ENCODE data around the gene MEGF10.
A peak's percentile ranks its signal among the peaks of the same experiment; 100 is the strongest.

MEGF10 gene

DNA sequence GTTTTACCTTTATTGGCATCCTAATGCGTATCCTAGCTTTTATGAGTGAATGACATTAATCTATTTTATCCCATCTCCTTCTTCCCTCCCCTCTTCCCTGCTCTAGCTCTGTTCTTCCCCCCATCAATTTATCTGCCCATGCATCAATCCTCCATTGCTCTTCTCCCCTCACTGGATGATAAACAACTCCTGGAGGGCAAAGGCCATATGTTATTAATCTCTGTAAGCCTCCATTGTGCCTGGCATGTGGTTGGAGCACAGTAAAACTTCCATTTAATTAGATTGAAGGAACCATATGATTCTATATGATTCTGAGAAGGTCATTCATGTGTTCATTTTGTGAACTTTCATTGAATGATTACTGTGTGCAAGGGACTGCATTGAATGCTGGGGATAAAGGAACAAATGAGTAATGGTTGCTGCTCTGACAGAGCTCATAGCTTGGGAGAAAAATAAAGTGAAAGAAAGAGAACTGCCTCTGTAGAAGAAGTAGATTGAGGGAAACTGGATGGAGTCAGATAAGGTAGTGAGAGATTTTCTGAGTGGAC lies 85.0 kb downstream of the MEGF10 start:
- no peak for DNase-seq

DNA sequence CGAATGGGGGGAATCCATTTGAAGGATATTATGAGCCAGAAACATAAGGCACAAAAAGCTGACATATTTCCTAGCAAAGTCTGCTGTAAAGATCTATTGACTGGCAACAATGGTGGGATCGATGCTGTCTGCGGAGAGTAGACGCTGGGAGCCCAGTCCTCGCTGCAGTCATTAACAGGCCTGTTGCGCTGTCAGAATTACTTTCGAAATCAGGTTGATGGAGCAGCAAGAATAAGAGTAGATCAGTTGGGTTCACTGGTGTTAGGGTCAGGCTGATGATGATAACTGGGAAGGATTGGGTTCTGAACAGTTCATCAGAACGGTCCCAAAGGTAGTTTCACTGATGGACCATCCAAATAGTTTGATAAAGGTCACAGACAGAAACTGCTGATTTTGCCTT lies 87.1 kb downstream of the MEGF10 start:
- DNase-seq: no peak

DNA sequence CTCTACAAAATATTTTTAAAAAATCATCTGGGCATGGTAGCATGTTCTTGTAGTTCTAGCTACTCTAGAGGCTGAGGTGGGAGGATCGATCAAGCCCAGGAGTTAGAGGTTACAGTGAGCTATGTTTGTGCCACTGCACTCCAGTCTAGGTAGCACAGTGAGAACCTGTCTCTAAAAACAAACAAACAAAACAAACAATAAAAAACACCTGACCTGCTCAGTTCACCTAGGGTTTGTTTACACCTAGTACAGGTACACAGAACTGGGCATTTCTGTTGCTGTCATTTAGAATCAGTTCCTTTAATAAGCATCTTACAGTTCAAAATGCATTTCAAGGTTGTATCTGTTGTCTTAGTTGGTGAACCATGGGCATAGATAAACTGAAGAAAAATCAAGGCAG lies 95.3 kb downstream of the MEGF10 start:
- DNase-seq: no peak

GRCh38 chr5:127386557-127386956 lies 96.0 kb downstream of the MEGF10 start:
- no peak for DNase-seq

DNA sequence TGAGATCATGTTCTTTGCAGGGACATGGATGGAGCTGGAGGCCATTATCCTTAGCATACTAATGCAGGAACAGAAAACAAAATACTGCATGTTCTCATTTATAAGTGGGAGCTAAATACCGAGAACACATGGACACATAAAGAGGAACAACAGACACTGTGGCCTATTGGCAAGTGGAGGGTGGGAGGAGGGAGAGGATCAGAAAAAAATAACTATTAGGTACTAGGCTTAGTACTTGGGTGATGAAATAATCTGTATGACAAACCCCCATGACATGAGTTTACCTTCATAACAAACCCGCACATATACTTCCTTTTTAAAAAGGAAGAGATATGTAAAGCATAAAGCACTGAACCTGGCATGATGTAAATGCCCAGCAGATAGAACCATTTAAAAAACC lies 99.0 kb downstream of the MEGF10 start:
- no peak for DNase-seq

DNA sequence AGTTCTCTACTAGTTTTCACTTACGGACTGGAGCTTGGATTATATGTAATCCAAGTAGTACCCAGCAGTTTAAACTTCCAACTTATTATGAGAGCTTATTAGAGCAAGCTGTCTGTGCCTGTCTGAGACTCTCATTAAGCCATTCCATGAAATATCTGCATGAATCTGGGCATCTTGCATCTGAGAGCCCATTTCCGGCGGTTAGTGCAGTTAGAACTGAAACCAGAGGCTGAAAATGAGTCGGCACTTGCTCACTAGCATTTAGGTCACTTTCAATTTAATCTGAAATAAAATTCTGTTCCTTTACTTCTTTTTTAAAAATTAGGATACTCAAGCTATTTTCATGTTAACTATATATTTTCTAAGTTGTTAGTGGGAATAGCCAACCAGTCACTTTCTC lies 102.2 kb downstream of the MEGF10 start:
- no peak for DNase-seq

- DNase-seq: no peak
Measured at GRCh38 chr5:127396490-127397155, 106.0 kb downstream of the MEGF10 start.

DNA sequence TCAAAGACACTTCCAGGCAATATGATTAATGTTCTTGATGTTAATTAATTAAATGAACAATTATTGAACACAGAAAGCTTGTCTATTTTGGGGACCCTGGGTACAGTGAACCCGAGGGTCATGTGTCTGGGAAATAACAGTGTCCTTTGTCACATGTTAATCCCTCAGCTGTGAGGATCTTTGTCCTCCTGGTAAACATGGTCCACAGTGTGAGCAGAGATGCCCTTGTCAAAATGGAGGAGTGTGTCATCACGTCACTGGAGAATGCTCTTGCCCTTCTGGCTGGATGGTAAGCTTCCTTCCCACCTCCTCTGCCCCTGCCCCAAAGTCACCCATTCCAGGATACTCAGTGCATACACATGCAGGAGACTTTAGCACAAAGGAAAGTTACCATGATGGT lies 107.9 kb downstream of the MEGF10 start:
- DNase-seq: no peak

GRCh38 chr5:127399068-127399467 lies 108.5 kb downstream of the MEGF10 start:
- no peak for DNase-seq

DNA sequence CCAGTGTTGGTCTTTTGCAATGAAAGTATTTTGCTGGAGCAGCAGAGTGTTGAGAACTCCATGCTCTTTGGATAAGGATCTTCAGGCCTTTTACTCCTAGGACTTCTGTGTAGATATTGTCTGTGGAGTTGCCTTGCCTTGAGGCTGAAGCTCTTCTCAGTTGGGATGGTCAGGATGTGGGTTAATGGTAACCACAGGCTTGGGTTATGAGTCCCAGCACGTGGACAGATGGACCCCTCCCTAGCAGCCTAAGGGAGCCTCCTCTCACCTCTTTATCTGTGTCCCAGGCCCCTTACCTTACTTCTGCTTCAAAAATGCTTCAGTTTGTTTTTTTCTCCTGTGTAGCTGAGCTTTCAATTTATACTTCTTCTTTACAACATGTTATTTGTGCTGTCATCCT lies 109.9 kb downstream of the MEGF10 start:
- DNase-seq: no peak

DNA sequence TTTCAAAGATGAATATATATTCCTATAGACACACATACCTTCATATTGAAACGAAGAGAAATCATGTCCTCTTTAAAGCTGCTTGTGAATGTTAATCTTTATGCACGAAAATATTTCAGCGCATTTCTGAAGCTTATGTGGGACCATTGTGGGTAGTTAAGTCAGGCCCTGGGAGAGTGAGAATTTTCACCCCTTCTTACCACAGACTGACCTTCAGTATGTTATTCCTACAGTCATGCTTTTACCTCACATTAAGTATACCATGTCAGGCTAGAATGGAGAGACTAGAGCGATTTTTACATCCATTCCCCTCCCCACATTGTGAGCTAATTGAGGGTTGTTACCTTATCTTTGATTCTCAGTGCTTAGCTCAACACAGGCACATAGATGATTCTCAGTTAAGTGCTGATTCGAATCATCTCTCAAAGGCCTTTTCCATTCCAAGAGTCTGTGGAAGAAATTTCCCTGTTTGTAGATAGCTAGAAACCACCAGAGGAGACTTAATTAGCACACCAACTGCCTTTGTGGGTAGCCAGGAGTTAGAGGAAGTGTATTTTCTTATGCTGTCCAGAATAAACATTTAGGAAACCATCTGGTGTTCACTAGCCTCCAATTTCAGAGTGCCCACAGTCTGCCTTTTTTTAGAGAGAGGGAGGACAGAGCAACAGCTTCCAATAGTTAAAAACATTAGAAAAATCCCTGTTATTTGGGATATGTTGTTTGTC lies 110.5 kb downstream of the MEGF10 start:
- no peak for DNase-seq

DNA sequence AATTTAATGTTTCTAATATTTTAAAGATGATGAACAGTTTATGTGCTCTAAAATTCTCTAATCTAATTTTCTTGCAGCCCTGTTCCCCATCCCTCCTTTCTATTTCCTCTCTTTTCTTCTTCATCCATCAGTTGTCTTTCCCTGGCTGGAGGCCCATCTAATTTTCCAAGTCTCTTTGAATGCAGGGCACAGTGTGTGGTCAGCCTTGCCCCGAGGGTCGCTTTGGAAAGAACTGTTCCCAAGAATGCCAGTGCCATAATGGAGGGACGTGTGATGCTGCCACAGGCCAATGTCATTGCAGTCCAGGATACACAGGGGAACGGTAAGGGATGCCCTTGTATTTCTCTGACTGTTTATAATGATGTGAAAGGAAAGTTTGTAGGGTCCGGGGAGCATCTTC lies 111.8 kb downstream of the MEGF10 start:
- no peak for DNase-seq

DNA sequence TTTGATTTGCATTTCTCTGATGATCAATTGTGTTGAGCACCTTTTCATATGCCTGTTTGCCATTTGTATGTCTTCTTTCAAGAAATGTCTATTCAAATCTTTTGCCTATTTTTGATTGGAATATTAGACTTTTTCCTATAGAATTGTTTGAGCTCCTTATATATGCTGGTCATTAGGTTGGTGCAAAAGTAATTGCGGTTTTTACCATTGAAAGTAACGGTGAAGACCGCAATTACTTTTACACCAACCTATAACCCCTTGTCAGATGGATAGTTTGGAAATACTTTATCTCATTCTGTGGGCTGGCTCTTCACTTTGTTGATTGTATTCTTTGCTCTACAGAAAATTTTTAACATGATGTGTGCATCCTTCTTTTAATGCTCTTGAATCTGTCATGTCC lies 113.6 kb downstream of the MEGF10 start:
- DNase-seq: no peak

GRCh38 chr5:127406326-127407121 lies 115.9 kb downstream of the MEGF10 start:
- peak; percentile 80 for DNase-seq

DNA sequence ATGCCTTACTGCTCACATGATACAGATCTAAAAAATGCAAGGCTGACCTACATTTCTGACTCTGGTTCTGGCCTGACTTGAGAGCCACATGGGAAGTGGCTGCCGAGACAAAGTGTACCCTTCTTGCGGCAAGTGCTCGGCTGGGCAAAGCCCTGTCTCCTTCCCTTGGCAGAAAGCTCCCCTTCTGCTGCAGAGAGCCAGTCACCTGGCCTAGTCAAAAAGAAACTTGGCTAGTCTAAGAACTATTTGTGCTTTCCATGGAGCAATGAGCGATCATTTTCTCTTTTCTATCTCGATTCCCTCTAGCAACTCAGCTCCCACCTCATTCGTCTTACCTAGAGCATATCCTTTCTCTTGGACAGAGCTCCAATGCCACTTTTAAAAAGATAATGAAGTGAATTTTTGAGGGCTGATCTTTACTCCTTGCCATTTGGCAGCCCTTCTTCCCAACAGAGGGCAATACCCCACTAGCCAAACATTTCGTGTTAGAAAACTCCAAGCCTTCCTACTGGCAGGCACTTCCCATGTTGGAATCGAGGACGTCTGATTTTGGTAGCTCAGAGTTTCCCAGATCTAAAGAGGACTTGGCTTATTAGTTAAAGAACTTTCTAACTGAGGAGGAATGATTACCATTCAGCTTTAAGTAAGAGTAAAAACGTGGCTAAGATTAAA lies 118.8 kb downstream of the MEGF10 start:
- no peak for DNase-seq

DNA sequence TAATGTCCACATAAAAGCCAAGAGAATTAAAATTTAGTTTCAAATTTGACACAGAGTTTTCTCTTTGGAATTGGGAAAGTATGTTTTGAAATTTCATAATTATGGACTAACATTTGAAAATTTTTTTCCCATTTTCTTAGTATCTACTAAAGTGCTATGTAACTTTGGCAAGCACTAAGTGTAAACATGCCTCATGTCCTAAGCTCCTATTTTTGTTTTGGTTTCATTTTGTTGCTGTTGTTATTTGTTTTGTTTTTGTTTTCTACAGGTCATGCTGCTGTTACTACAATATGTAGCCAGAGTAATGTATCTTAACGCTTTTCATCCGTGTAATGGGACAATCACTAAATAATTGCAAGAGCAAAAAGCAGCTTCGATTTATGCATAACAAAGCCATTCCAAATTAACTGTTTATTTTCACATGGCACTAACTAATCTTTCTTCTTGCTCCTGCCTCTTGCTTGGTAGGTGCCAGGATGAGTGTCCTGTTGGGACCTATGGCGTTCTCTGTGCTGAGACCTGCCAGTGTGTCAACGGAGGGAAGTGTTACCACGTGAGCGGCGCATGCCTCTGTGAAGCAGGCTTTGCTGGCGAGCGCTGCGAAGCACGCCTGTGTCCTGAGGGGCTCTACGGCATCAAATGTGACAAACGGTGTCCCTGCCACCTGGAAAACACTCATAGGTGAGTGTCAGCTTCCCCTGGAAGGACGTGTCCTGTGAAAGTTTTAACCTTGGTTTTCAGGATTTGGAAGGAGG lies 119.5 kb downstream of the MEGF10 start:
- no peak for DNase-seq

DNA sequence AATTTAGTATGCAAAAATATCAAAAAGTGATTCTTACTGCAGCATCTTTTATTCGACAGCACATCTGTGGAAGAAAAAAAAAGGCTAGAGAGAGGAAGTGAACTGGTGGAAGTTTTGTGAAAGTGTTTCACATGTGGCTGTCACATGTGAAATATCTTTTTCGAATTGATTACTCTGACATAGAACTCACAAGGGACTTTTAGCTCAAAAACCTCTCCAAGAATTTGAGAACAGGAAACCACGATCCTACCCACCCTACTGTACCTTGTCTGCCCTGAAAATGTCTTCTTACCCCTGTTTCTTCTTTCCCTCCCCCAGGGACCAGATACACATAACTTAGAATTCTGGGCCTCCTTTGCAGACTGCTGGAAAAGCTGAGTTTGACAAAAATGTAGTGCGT lies 120.4 kb downstream of the MEGF10 start:
- DNase-seq: no peak

DNA sequence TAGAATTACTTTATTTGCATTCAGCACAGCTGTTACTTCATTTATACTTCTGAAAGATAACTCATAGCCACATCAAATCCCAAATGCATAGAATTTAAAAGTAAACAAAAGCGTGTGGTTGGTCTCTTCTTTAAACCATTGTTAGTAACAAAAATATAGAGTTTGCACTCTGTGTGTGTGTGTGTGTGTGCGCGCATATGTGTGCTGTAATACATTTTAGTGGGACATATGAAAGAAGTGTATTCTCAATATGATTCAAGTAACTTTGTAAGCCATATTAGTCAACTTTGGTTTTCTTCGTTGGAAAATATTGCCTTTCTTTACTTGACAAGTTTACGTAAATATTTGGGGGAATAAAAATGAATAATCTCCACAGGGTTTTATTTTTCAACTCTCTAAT lies 120.8 kb downstream of the MEGF10 start:
- DNase-seq: no peak

DNA sequence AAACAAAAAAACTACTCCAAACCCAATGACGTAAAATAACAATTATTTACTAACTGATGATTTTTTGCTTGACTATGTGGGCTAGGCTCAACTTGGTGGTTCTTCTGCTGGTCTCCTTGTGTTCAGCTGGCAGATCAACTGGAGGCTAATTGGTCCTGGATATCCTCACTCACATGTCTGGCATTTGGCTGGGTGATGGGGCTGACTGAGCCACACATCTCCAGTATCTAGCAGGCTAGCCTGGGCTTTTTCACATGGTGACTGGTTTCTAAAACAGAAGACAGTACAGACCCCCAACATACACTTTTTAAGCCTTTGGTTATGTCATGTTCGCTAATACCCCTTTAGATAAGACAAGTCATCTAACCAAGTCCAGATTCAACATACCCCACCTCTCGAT lies 122.1 kb downstream of the MEGF10 start:
- DNase-seq: peak; percentile 76

DNA sequence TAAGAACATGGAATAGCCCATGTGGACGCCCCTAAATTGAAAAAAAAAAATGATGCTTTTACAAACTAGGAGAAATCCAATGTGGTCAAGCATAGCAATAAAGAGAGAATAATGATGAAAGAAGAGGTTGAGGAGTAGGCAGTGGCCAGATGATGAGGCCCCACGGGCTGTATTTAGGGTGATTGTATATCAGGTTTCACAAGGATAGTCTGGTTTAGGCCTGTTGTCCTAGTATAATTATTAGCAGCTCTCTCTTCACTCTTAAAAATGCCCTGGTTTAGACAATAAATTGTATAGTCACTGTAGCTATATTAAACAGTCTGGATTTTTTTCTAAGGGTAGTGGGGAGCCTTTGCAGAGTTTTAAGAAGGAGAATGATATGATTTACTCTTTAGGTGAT lies 124.4 kb downstream of the MEGF10 start:
- no peak for DNase-seq

DNA sequence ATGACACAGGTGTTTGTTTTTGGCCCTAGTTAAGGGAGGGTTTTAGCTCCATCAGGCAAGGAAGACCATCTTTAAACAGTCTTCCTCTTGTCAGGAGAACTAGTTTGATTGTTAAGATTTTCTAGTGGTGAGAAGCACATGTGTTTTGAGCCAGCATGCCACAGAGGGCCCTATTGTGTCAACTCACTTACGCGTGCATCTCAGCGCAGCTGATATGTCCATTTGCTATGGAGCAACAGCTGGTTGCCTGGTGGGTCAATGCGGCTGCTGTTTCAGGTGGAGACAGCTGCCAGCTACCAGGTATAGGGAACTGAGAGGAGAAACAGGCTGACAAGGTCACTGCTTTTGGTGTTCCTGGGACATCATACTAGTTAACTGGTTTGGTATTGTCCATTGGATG lies 126.3 kb downstream of the MEGF10 start:
- DNase-seq: no peak

GRCh38 chr5:127417528-127417927 lies 126.9 kb downstream of the MEGF10 start:
- DNase-seq: no peak

All from islet precursor cell (in vitro differentiated cells).